Measurements from ENCODE around the gene PIK3IP1. TPM values are rescaled to one million over a fixed set of nuclear protein-coding genes. Genes with fewer than 3 reads are reported as not detected.

The PIK3IP1 gene
- total and polyA plus RNA-seq, 2 donors (not counting 3 experiments of a cell fraction or from before 2014, with no cell fraction given), result 7.7 to 13.2 TPM

- peak overlapping the region; percentile 95 for H3K27ac ChIP-seq (ENCODE audit: insufficient read depth, low read depth, low read length)
- peaks cover 54% of the 10 kb centered on the region for H3K79me2 ChIP-seq (ENCODE audit: control insufficient read depth, insufficient read depth, low read length)
- no peaks in the 10 kb centered on the region for H3K9me1 ChIP-seq (replicated peaks; ENCODE audit: control insufficient read depth, extremely low read depth, insufficient read depth, low read length)
- TF ChIP-seq CTCF (IDR thresholded peaks at IDR 0.05; ENCODE audit: extremely low read depth in 1 of 2, insufficient read depth in 1 of 2, low read depth in 1 of 2, low read length in 2 of 2), result no peak
- no peak for TF ChIP-seq GATA2 (IDR thresholded peaks at IDR 0.05; ENCODE audit: insufficient read depth, insufficient read length, low read depth, low read length)
- peak; percentile 52 for TF ChIP-seq FOS (IDR thresholded peaks at IDR 0.05; ENCODE audit: borderline replicate concordance, insufficient read depth, low read length)
- no peak for TF ChIP-seq MAX (IDR thresholded peaks at IDR 0.05; ENCODE audit: insufficient read depth, insufficient read length)
- TF ChIP-seq MYC (IDR thresholded peaks at IDR 0.05; ENCODE audit: low read depth, low read length), result no peak
- TF ChIP-seq JUN (IDR thresholded peaks at IDR 0.05; ENCODE audit: borderline replicate concordance, insufficient read depth, insufficient read length, low read depth), result peak; percentile 56
- no peak for TF ChIP-seq POLR2A (IDR thresholded peaks at IDR 0.05; ENCODE audit: low read depth, low read length)
- TF ChIP-seq POLR2AphosphoS5 (IDR thresholded peaks at IDR 0.05; ENCODE audit: insufficient read depth, low read depth, low read length), result no peak
- TF ChIP-seq EZH2 (IDR thresholded peaks at IDR 0.05; ENCODE audit: borderline replicate concordance, low read depth, low read length, severe bottlenecking), result no peak
- H3K4me3 ChIP-seq (replicated peaks in 1 of 3; ENCODE audit: insufficient read depth in 1 of 3, low read depth in 1 of 3, low read length in 3 of 3), result no peak overlapping the region
- H3K27me3 ChIP-seq (ENCODE audit: control insufficient read depth in 2 of 2, insufficient read depth in 2 of 2, low read length in 2 of 2), result no peaks in the 10 kb centered on the region
- no peak overlapping the region for H2AFZ ChIP-seq (ENCODE audit: low read depth, low read length)
- ChIA-PET CTCF (interaction anchor here (0.9 to 14.3 kb wide), 9 partner anchors 8 to 134 kb away, joined by 3 to 169 read pairs (median 6); partner anchors contain the start of genes LIMK2, RNF185 and SELENOM), POLR2A (interaction anchor here (1.3 kb wide), 1 partner anchor 12 kb away, joined by 6 read pairs; no protein-coding TSS in a partner anchor)
- peak overlapping the region; percentile 40 for H3K4me2 ChIP-seq (ENCODE audit: insufficient read depth, low read length)
- H4K20me1 ChIP-seq (replicated peaks; ENCODE audit: control insufficient read depth, extremely low read depth, insufficient read depth, low read length), result no peaks in the 10 kb centered on the region
- DNase-seq (ENCODE audit: low read depth, low spot score) (peak; percentile 62), FAIRE-seq (peak; percentile 42)
- intact Hi-C loops (cut with micrococcal nuclease), result no loop called here
- no TSS peak for BruUV-seq (replicated peaks)
- dilution Hi-C loops (cut with MboI; ENCODE audit: extremely low pct_ligation_motif_present, low sequenced_read_pairs), result no loop called here
- peaks cover 70% of the 10 kb centered on the region for H3K4me1 ChIP-seq (ENCODE audit: control insufficient read depth, extremely low read depth, insufficient read depth, low read length)
- H3K9ac ChIP-seq (replicated peaks; ENCODE audit: extremely low read depth, insufficient read depth, low read length), result peak overlapping the region; percentile 7
- peaks cover 0 to 3% of the 10 kb centered on the region in 2 experiments for H3K36me3 ChIP-seq (ENCODE audit: control insufficient read depth in 2 of 2, extremely low read depth in 1 of 2, insufficient read depth in 2 of 2, low read length in 2 of 2)
- no peaks in the 10 kb centered on the region for H3K9me3 ChIP-seq (replicated peaks; ENCODE audit: control insufficient read depth, insufficient read depth, low read length)
These were observed 51.1 kb downstream of the PIK3IP1 start for GRCh38 chr22:31241200-31241599.
